IPS-11a (cell line): ENCODE results near the gene DUSP12.
A peak's percentile ranks its signal among the peaks of the same experiment; 100 is the strongest.

ENCODE experiments used
- H3K4me3 ChIP-seq: one replicate; pipeline ENCODE4 v1.5.1; 2013; ENCODE audit warnings: low read depth, low read length, control low read depth

Gene DUSP12

GRCh38 chr1:161749509-161750407 lies at the start of gene DUSP12:
Gene DUSP12, plus strand, starts transcription at chr1:161749786. Its CDS starts 16 bp downstream, at chr1:161749802.
- H3K4me3 ChIP-seq: peak within 1 kb of the TSS; percentile 95

GRCh38 chr1:161702250-161702649 lies 47.3 kb upstream of the DUSP12 start:
- no peak overlapping the region for H3K4me3 ChIP-seq

GRCh38 chr1:161705537-161705936 lies 44.0 kb upstream of the DUSP12 start:
- H3K4me3 ChIP-seq: no peak overlapping the region

- H3K4me3 ChIP-seq: no peak overlapping the region
These were observed 43.5 kb upstream of the DUSP12 start for GRCh38 chr1:161706113-161706481.

- no peak within 1 kb of the TSS for H3K4me3 ChIP-seq
These were observed 42.9 kb upstream of the DUSP12 start, which contains the start of gene FCRLA for GRCh38 chr1:161706482-161707347. Gene FCRLA, plus strand, starts transcription at chr1:161707229. Its CDS starts 36 bp downstream, at chr1:161707265.

GRCh38 chr1:161707503-161707902 lies 42.1 kb upstream of the DUSP12 start:
- no peak overlapping the region for H3K4me3 ChIP-seq

- H3K4me3 ChIP-seq: no peak overlapping the region
These were observed 40.2 kb upstream of the DUSP12 start for GRCh38 chr1:161709373-161709772.

- no peak overlapping the region for H3K4me3 ChIP-seq
These were observed 39.0 kb upstream of the DUSP12 start for GRCh38 chr1:161710560-161710959.

GRCh38 chr1:161718559-161719324 lies 30.8 kb upstream of the DUSP12 start:
- H3K4me3 ChIP-seq: no peak overlapping the region

- H3K4me3 ChIP-seq: no peak overlapping the region
These were observed 30.3 kb upstream of the DUSP12 start for GRCh38 chr1:161719325-161719611.

- H3K4me3 ChIP-seq: no peak overlapping the region
These were observed 29.2 kb upstream of the DUSP12 start for GRCh38 chr1:161720422-161720821.

GRCh38 chr1:161720956-161721737 lies 28.4 kb upstream of the DUSP12 start, which contains the start of gene FCRLB:
Gene FCRLB, plus strand, starts transcription at chr1:161721544. Its CDS starts 1,129 bp downstream, at chr1:161722673.
- no peak within 1 kb of the TSS for H3K4me3 ChIP-seq

GRCh38 chr1:161721738-161722343 lies 27.7 kb upstream of the DUSP12 start:
- H3K4me3 ChIP-seq: no peak overlapping the region

GRCh38 chr1:161722406-161722805 lies 27.2 kb upstream of the DUSP12 start:
- H3K4me3 ChIP-seq: no peak overlapping the region

GRCh38 chr1:161723459-161724141 lies 26.0 kb upstream of the DUSP12 start:
- H3K4me3 ChIP-seq: no peak overlapping the region

- H3K4me3 ChIP-seq: peak overlapping the region; percentile 89
These were observed 24.2 kb upstream of the DUSP12 start for GRCh38 chr1:161725258-161725907.

GRCh38 chr1:161725908-161726472 lies 23.6 kb upstream of the DUSP12 start:
- peak overlapping the region; percentile 89 for H3K4me3 ChIP-seq

GRCh38 chr1:161726473-161727255 lies 22.9 kb upstream of the DUSP12 start:
- peak overlapping the region; percentile 89 for H3K4me3 ChIP-seq
